ENCODE measurements around the gene ART1. TPM values are rescaled to one million over a fixed set of nuclear protein-coding genes. Genes with fewer than 3 reads are reported as not detected.
"Not testable (repeated sequence)": the region's sequence is repeated elsewhere in the genome, so short reads cannot be mapped to it uniquely, and the experiment has no call there.

Gene ART1
- total RNA-seq (2014; rRNA removed) (not detected in 2 replicates), Bru-seq, nascent RNA (percentile 8 among the genes with signal in this experiment), BruChase-seq, experiment 1, labeled RNA remaining after a 6-hour chase (percentile 7 among the genes with signal in this experiment), BruChase-seq, experiment 2, labeled RNA remaining after a 2-hour chase (percentile 4 among the genes with signal in this experiment)
- long read RNA-seq: 0 reads

- DNase-seq (peak; percentile 4), ATAC-seq (no peak)
- no peak within 1 kb of the TSS for H3K4me2 ChIP-seq (ENCODE audit: low read length)
- CTCF ChIA-PET: no interaction called here
- H3K9ac ChIP-seq (ENCODE audit: low read length): no peak within 1 kb of the TSS
- peaks cover 12% of the 10 kb centered on the region for H3K4me1 ChIP-seq (ENCODE audit: insufficient read depth, low read length)
- H3K9me2 ChIP-seq (replicated peaks; ENCODE audit: low read length): no peaks in the 10 kb centered on the region
- intact Hi-C loops (cut with micrococcal nuclease): no loop called here
- H3K27ac ChIP-seq (ENCODE audit: low read length): no peak within 1 kb of the TSS
- H3K27me3 ChIP-seq (ENCODE audit: low read length): peaks cover 9% of the 10 kb centered on the region; the same call in 1 of the 2 replicates
- no peaks in the 10 kb centered on the region for H3F3A ChIP-seq (ENCODE audit: low read length, unreplicated experiment)
- no peak within 1 kb of the TSS for H2AFZ ChIP-seq (ENCODE audit: low read length)
- no peak within 1 kb of the TSS for H3K4me3 ChIP-seq (ENCODE audit: low read length)
- POLR2A ChIA-PET (ENCODE audit: unreplicated experiment): no interaction called here
- no peaks in the 10 kb centered on the region for H4K20me1 ChIP-seq (ENCODE audit: low read length)
- no peaks in the 10 kb centered on the region for H3K36me3 ChIP-seq (ENCODE audit: low read depth, low read length)
- TF ChIP-seq EZH2phosphoT487 (IDR thresholded peaks at IDR 0.05; ENCODE audit: borderline replicate concordance, low read length): no peak
- TF ChIP-seq EZH2 (IDR thresholded peaks at IDR 0.05; ENCODE audit: low read length, unreplicated experiment): no peak
- no peak for TF ChIP-seq CTCF (conservative IDR thresholded peaks at IDR 0.05; ENCODE audit: low read depth, low read length)
- H3K79me2 ChIP-seq (ENCODE audit: low read length): no peaks in the 10 kb centered on the region
- BruUV-seq (replicated peaks): no TSS peak
- no peaks in the 10 kb centered on the region for H3K9me3 ChIP-seq (ENCODE audit: low read length)
These were observed at the start of gene ART1 for GRCh38 chr11:3644817-3645235. Gene ART1, plus strand, starts transcription at chr11:3645128. Its CDS starts 14,086 bp downstream, at chr11:3659214.

- H3K9me2 ChIP-seq (replicated peaks; ENCODE audit: low read length); CTCF ChIA-PET; H3K9me3 ChIP-seq (ENCODE audit: low read length); POLR2A ChIA-PET (ENCODE audit: unreplicated experiment); H2AFZ ChIP-seq (ENCODE audit: low read length); H3K36me3 ChIP-seq (ENCODE audit: low read depth, low read length); H3K79me2 ChIP-seq (ENCODE audit: low read length); intact Hi-C loops (cut with micrococcal nuclease); H3K9ac ChIP-seq (ENCODE audit: low read length); H4K20me1 ChIP-seq (ENCODE audit: low read length); H3K27ac ChIP-seq (ENCODE audit: low read length); H3K4me3 ChIP-seq (ENCODE audit: low read length); H3K4me1 ChIP-seq (ENCODE audit: insufficient read depth, low read length); H3K27me3 ChIP-seq (ENCODE audit: low read length); BruUV-seq (replicated peaks); DNase-seq; H3K4me2 ChIP-seq (ENCODE audit: low read length); ATAC-seq; H3F3A ChIP-seq (ENCODE audit: low read length, unreplicated experiment): not testable (repeated sequence)
These were observed 47.2 kb upstream of the ART1 start for GRCh38 chr11:3597743-3598142.

GRCh38 chr11:3600201-3600600, 44.7 kb upstream of the ART1 start:
- CTCF ChIA-PET; intact Hi-C loops (cut with micrococcal nuclease); H3K27ac ChIP-seq (ENCODE audit: low read length); H3K27me3 ChIP-seq (ENCODE audit: low read length); H4K20me1 ChIP-seq (ENCODE audit: low read length); ATAC-seq; H3K36me3 ChIP-seq (ENCODE audit: low read depth, low read length); H3F3A ChIP-seq (ENCODE audit: low read length, unreplicated experiment); BruUV-seq (replicated peaks); H3K4me1 ChIP-seq (ENCODE audit: insufficient read depth, low read length); H3K79me2 ChIP-seq (ENCODE audit: low read length); DNase-seq; H3K9ac ChIP-seq (ENCODE audit: low read length); H3K9me2 ChIP-seq (replicated peaks; ENCODE audit: low read length); H3K4me3 ChIP-seq (ENCODE audit: low read length); H2AFZ ChIP-seq (ENCODE audit: low read length); H3K9me3 ChIP-seq (ENCODE audit: low read length); H3K4me2 ChIP-seq (ENCODE audit: low read length); POLR2A ChIA-PET (ENCODE audit: unreplicated experiment): not testable (repeated sequence)

- POLR2A ChIA-PET (ENCODE audit: unreplicated experiment): no interaction called here
- H3K4me3 ChIP-seq (ENCODE audit: low read length): no peak overlapping the region
- peaks cover 6% of the 10 kb centered on the region; the same call in 1 of the 2 replicates for H3K27me3 ChIP-seq (ENCODE audit: low read length)
- peaks cover 3% of the 10 kb centered on the region; the same call in 1 of the 2 replicates for H3K4me1 ChIP-seq (ENCODE audit: insufficient read depth, low read length)
- BruUV-seq (replicated peaks): no TSS peak
- no peaks in the 10 kb centered on the region for H3K79me2 ChIP-seq (ENCODE audit: low read length)
- no peak for DNase-seq
- H3K4me2 ChIP-seq (ENCODE audit: low read length): no peak overlapping the region
- CTCF ChIA-PET: no interaction called here
- no peaks in the 10 kb centered on the region for H3K9me2 ChIP-seq (replicated peaks; ENCODE audit: low read length)
- no peaks in the 10 kb centered on the region for H3K36me3 ChIP-seq (ENCODE audit: low read depth, low read length)
- ATAC-seq: no peak
- TF ChIP-seq EZH2phosphoT487 (IDR thresholded peaks at IDR 0.05; ENCODE audit: borderline replicate concordance, low read length): no peak
- no peak for TF ChIP-seq EZH2 (IDR thresholded peaks at IDR 0.05; ENCODE audit: low read length, unreplicated experiment)
- TF ChIP-seq CTCF (conservative IDR thresholded peaks at IDR 0.05; ENCODE audit: low read depth, low read length): no peak
- H3K27ac ChIP-seq (ENCODE audit: low read length): no peak overlapping the region
- no peaks in the 10 kb centered on the region for H3K9me3 ChIP-seq (ENCODE audit: low read length)
- no peaks in the 10 kb centered on the region for H4K20me1 ChIP-seq (ENCODE audit: low read length)
- intact Hi-C loops (cut with micrococcal nuclease): no loop called here
- H2AFZ ChIP-seq (ENCODE audit: low read length): no peak overlapping the region
- H3F3A ChIP-seq (ENCODE audit: low read length, unreplicated experiment): no peaks in the 10 kb centered on the region
- H3K9ac ChIP-seq (ENCODE audit: low read length): no peak overlapping the region
These were observed 40.8 kb upstream of the ART1 start for GRCh38 chr11:3604167-3604566.

Data from PC-3 (cell line).